NCI-H82 (cell line): ENCODE results near the gene GABRB3.

ENCODE experiments used
- DNase-seq: peaks from one replicate; lab custom pipeline; 2025; lab: John Stamatoyannopoulos, UW

The GABRB3 gene

DNA sequence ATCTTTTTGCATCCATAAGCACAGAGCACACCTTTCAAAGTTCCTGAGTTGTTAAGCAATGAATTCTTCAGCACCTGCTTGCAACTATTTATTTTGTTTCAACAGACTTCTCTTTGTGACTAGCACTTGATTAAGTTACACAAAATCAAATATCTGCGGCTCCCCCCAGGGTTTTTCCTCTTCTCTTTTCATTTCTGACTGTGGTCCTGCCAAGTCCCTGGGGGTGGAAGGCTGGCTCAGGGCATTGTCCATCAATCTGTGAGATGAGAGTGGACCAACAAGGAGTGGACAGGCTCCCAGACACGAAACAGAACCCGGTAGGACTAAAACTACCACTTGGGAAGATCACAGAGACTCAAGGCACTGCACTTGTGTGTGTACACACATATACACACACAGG, 96.8 kb downstream of the GABRB3 start:
- DNase-seq: no peak

DNA sequence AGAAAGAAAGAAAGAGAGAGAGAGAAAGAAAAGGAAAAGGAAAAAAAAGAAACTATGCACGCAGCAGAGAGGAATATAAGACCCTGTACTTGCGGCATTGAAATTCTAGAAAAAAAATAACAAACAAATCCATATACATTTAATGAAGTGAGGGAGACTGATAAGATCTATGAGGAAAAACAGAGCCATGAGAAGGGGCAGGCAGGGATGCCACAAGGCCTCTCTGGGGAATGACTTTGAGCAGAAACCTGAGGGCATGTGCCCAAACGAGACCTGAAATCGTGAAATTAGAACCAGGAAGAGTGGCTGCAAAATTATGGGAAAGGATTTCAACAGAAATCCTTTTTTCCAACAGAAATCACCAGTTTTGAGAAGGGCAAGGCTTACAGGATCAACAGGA, 98.4 kb downstream of the GABRB3 start:
- DNase-seq: no peak

- DNase-seq: no peak
Measured at GRCh38 chr15:26673445-26673844, 99.4 kb downstream of the GABRB3 start.

DNA sequence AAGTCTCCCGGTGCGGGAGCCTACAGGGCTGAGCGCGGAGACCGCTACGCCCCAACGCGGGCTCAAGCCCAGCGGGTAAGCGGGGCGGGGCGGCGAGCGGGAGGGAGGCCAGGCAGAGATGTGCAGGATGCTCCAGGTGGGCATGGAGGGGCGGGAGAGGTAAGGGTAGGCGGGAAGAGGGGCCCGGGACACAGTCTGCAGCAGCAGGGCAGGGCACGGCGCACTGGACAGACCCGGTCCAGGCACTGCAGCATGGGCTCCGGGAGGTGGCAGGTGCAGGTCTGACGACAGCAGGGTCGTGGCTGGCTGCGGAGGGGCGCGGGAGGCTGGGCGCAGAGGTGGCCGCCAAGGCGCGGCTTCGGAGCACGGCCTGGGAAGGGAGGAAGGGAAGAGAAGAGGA, 102.8 kb downstream of the GABRB3 start:
- no peak for DNase-seq

GRCh38 chr15:26667222-26667988, 105.5 kb downstream of the GABRB3 start:
- DNase-seq: no peak

DNA sequence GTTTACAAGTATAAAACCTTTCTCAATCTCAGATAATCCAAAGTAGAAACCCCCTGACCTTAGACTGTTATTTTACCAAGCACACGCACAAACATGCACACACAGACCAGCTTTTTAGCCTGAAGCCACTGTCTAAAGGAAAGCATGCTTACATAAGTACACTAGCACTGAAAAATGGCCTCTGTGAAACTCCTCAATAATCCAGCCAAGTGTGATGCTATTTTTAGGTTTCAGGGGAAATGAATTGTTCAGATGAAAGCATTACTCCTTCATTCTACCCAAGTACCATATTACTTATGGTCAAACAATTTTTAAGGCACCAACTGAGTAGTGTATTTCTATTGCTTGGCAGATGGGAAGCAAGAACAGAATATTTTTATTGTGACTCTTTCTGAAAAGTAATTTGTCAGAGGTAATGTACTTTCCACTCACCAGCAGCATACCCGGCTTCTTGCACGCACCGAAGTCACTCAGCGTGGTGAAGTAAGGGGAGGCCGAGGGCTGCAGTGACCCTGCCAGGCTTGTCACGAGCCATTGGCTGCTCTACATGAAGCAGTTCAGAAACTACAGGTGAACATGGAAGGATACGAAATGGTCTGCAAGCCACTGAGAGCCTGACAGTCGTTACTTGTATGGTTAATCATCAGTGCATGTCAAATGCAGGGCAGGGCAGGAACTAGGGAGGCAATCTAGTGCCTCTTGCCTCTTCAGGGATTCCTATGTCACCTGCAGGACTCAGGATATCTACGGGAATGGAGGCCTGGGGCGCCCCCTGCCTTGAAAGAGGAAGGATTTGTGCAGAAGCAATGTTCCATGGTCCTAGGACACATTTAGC, 106.7 kb downstream of the GABRB3 start:
- no peak for DNase-seq

GRCh38 chr15:26662283-26662682, 110.6 kb downstream of the GABRB3 start:
- no peak for DNase-seq

- DNase-seq: no peak
Measured at GRCh38 chr15:26661748-26662147, 111.1 kb downstream of the GABRB3 start.

- DNase-seq: no peak
Measured at GRCh38 chr15:26661107-26661506, 111.8 kb downstream of the GABRB3 start.

DNA sequence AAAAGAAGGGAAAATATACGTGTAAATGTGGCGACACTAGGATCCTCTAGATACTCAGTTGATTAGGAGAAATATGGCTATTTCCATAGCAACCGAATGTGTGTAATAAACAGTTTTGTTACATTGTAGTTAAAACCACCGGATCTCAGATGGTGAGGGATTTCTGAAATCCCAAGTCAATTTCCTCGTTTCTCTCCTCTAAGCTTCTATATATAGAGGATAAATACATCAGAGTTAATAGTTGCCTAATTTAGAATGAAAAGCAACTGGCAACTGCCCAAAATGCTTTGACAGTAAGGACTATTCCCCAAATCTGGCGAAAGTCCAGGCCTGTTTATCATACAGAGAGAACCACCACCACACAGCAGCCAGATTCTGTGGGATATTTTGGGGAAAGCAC, 112.6 kb downstream of the GABRB3 start:
- no peak for DNase-seq

DNA sequence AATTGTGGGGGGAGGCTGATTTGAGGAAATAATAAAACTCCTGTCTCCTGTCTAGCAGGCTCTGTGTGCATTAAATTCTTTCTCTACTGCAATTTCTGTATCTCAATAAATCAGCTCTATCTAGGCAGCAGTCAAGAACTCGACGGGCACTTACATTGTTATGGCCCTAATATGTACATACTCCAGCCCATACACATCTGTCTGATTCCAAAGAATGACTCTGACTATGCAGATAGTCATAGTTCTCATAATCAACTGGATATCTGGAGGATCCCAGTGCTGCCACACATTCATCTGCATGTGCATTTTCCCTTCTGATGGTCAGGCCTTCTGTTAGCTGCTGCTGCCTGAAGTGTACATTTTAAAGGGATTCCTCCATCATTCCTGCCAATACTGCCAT, 114.6 kb downstream of the GABRB3 start:
- no peak for DNase-seq

- DNase-seq: no peak
Measured at GRCh38 chr15:26656080-26656479, 116.8 kb downstream of the GABRB3 start.

DNA sequence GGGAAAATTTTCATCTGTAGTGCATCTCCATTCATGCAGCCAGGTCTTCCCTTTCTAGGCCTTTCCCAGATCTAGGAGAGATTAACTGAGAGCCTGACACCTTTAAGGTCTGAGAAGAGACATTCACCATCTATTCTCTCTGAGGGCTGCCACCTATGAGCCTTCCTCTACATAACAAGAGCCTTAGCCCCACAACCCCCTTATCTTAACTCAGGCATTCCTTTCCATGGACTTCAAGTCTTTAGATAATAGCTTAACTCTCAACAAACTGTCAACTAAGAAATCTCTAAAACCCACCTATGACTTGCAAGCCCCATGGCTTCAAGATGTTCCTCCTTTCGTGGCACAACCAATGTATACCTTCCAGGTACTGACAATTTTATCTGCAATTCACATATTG, 121.0 kb downstream of the GABRB3 start:
- no peak for DNase-seq

GRCh38 chr15:26648676-26649075, 124.2 kb downstream of the GABRB3 start:
- no peak for DNase-seq

DNA sequence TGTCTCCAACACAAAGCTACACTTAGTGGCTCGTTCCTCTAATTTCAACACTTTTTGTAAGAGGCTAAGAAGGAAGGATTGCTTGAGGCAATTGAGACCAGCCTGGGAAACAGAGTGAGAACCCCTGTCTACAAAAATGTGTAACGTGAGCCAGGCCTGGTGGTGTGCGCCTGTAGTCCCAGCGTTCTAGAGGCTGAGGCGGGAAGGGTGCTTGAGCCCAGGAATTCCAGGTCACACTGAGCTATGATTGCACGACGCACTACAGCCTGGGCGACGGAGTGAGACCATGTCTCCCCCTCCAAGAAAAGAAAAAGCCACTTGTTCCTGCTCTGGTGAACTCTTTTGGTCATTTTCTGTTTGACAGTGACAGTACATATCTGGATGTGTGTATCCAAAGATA, 127.9 kb downstream of the GABRB3 start:
- DNase-seq: no peak

DNA sequence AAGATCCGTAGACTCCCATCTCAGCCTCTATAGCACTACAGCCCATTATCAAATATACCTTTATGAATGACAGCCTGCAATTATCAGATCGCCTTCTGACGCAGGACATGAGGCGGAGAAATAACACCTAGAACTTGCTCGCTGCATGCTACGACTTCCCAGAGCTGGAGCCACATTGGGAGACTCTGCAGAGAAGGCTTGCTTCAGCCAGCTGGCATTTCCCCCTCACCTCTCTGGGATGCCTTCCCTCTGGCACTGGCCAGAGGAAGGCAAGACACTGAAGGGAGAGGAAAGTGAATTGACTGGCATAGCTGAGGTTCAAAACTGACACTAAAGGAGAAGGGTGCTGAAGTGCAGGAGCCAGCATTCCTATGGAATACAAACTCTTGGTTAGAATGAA, 131.7 kb downstream of the GABRB3 start:
- no peak for DNase-seq

- DNase-seq: no peak
Measured at GRCh38 chr15:26640601-26641000, 132.3 kb downstream of the GABRB3 start.

- DNase-seq: no peak
Measured at GRCh38 chr15:26639966-26640365, 132.9 kb downstream of the GABRB3 start.

GRCh38 chr15:26635614-26636013, 137.3 kb downstream of the GABRB3 start:
- no peak for DNase-seq

DNA sequence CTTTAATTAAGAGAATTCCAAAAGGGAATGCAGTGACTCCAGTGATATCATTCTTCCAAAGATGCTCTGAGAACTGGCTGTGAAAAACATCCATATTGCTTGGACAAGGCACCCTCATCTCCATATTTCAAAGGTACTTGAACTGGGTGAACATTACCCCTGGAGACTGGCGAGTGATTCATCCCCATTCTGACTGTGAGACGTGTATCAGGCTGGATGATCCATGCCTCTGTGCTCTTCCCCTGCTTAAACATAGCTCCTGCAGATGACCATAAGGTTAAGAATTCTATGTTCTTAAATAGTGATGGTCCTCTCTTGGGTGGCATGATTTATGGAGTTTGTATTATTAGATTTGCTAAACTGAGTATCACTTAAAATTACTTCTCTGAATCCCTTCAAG, 137.8 kb downstream of the GABRB3 start:
- DNase-seq: no peak

DNA sequence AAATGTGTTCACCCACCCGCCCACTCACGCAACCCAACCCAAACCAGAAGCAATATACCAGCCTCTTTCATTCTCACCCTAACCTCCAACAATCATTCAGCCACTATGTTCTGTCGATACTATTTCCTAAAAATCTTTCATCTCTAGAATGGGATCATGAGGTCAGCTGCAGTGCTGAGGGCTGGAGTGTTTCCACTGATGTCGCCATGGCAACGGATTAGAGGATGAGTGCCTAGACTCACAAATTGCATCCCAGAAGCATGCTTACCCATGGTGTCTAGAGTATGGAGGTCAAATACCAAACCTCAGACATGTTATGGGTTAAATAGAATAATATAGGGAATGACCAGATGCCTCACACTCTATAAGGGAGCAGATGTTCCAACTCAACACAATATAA, 138.5 kb downstream of the GABRB3 start:
- peak; percentile 85 for DNase-seq

DNA sequence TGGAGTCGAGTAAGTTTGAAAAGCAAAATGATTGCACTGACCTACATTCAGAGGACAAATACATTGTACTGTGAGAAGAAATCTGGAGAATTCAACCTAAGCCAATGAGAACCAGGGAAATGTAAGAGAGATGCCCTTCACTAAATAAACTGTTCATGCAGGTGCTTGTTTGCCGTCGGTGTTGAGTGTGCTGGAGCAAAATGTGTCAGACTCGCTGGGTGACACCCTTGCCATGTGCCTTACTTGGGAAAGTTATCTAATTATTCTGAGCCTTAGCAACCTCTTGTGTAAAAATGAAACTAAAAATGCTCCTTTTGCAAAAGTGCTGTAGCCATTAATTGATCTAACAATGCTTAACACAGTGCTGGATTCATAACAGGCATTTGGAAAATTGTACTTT, 140.4 kb downstream of the GABRB3 start:
- no peak for DNase-seq

- DNase-seq: no peak
Measured at GRCh38 chr15:26631894-26632293, 141.0 kb downstream of the GABRB3 start.

DNA sequence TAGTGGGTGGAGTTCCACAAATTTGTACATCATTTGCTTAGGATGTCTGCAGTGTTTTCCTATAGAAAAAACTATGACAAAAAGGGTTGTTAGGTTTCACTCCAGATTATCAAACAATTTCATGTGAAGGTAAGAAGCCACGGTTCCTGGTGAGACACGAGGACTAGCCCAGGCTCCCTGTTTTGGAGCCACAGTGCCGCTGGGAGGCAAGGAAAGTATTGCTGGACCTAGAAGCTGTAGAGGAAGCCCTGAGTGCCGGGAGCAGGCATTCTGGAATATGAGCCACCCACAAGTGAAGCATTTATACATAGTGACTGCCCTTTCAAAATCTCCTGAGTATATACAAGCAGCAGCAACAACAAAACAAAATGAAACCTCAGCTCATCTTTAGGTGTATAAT, 142.0 kb downstream of the GABRB3 start:
- DNase-seq: no peak
